SKM-1 treated with dmso at 0.1 percent for 144 hours (cell line): ENCODE data around the gene SFTPD.
"Not testable (repeated sequence)": the region's sequence is repeated elsewhere in the genome, so short reads cannot be mapped to it uniquely, and the experiment has no call there.

Experiments used
- DNase-seq: peaks from one replicate; lab custom pipeline; 2025; ENCODE audit not compliant: unreplicated experiment; lab: John Stamatoyannopoulos, UW

The SFTPD gene

GRCh38 chr10:79948976-79949722 lies at the start of gene SFTPD:
TSS of gene SFTPD (minus strand) at chr10:79949105. CDS start at chr10:79946659, 2,446 bp downstream.
- DNase-seq: peak; percentile 79

- no peak for DNase-seq
Measured at GRCh38 chr10:79995979-79996634, 47.2 kb upstream of the SFTPD start.

GRCh38 chr10:79994556-79994955 lies 45.7 kb upstream of the SFTPD start:
- DNase-seq: no peak

- DNase-seq: not testable (repeated sequence)
Measured at GRCh38 chr10:79988199-79988598, 39.3 kb upstream of the SFTPD start.

GRCh38 chr10:79986661-79987060 lies 37.8 kb upstream of the SFTPD start:
- DNase-seq: not testable (repeated sequence)

- no peak for DNase-seq
Measured at GRCh38 chr10:79985481-79986072, 36.7 kb upstream of the SFTPD start.

GRCh38 chr10:79984851-79985250 lies 35.9 kb upstream of the SFTPD start:
- DNase-seq: no peak

- no peak for DNase-seq
Measured at GRCh38 chr10:79983286-79983909, 34.5 kb upstream of the SFTPD start.

GRCh38 chr10:79982861-79983260 lies 34.0 kb upstream of the SFTPD start:
- DNase-seq: no peak

- DNase-seq: no peak
Measured at GRCh38 chr10:79982362-79982800, 33.5 kb upstream of the SFTPD start.

- DNase-seq: peak; percentile 35
Measured at GRCh38 chr10:79981450-79982361, 32.8 kb upstream of the SFTPD start.

GRCh38 chr10:79980711-79981110 lies 31.8 kb upstream of the SFTPD start:
- no peak for DNase-seq

- no peak for DNase-seq
Measured at GRCh38 chr10:79979976-79980687, 31.2 kb upstream of the SFTPD start.

- DNase-seq: no peak
Measured at GRCh38 chr10:79979310-79979975, 30.5 kb upstream of the SFTPD start.

GRCh38 chr10:79976999-79977398 lies 28.1 kb upstream of the SFTPD start:
- DNase-seq: no peak

GRCh38 chr10:79970062-79970461 lies 21.2 kb upstream of the SFTPD start:
- no peak for DNase-seq

GRCh38 chr10:79947787-79948424 lies 999 bp downstream of the SFTPD start:
- no peak for DNase-seq

GRCh38 chr10:79947083-79947415 lies 1.9 kb downstream of the SFTPD start:
- no peak for DNase-seq
